ENCODE results near the gene SCNM1. TPM values are rescaled to one million over a fixed set of nuclear protein-coding genes. Genes with fewer than 3 reads are reported as not detected.
A peak's percentile ranks its signal among the peaks of the same experiment; 100 is the strongest.

SCNM1 gene
- total and polyA plus RNA-seq, 2 donors from 2014 or later, result 33.4 to 57.7 TPM

- Histone ChIP-seq H3K27me3 (ENCODE audit: control insufficient read depth, insufficient read depth, low read length) (no peaks in the 10 kb centered on the region), H3K27ac (ENCODE audit: low read depth in 2 of 2, low read length in 2 of 2) (peak within 1 kb of the TSS; percentile 78 to 81), H3K4me3 (ENCODE audit: low read length in 3 of 3) (peak within 1 kb of the TSS; percentile 68 to 84 (median 83)), H3K36me3 (ENCODE audit: control insufficient read depth in 2 of 3, insufficient read depth in 3 of 3, low read length in 3 of 3) (no peaks in the 10 kb centered on the region), H3K9ac (ENCODE audit: low read length in 3 of 3) (peak within 1 kb of the TSS; percentile 65 to 78 (median 73)), H3K4me1 (ENCODE audit: control insufficient read depth in 2 of 3, insufficient read depth in 2 of 3, low read depth in 1 of 3, low read length in 3 of 3) (peaks cover 0 to 33% (median 16%) of the 10 kb centered on the region in 3 donors), H3K9me3 (ENCODE audit: control insufficient read depth in 2 of 3, insufficient read depth in 1 of 3, low read length in 3 of 3) (no peaks in the 10 kb centered on the region)
- FAIRE-seq (no peak), DNase-seq (peak; percentile 95 to 99 (median 96))
- no peak for TF ChIP-seq CTCF (IDR thresholded peaks at IDR 0.05; ENCODE audit: borderline replicate concordance, extremely low read depth, insufficient read depth)
- intact Hi-C loops (cut with DNase I), result no loop called here
These were observed 19.4 kb upstream of the SCNM1 start, which contains the start of gene SEMA6C for GRCh38 chr1:151146412-151147131. Gene SEMA6C, minus strand, starts transcription at chr1:151146631. Its CDS starts 4,010 bp downstream, at chr1:151142621.

- Histone ChIP-seq H3K27me3 (ENCODE audit: control insufficient read depth, insufficient read depth, low read length) (no peaks in the 10 kb centered on the region), H3K9ac (ENCODE audit: low read length in 3 of 3) (peak overlapping the region; percentile 52 to 78 (median 73)), H3K36me3 (ENCODE audit: control insufficient read depth in 2 of 3, insufficient read depth in 3 of 3, low read length in 3 of 3) (no peaks in the 10 kb centered on the region), H3K9me3 (ENCODE audit: control insufficient read depth in 2 of 3, insufficient read depth in 1 of 3, low read length in 3 of 3) (no peaks in the 10 kb centered on the region), H3K4me3 (ENCODE audit: low read length in 3 of 3) (peak overlapping the region; percentile 68 to 83 (median 81)), H3K27ac (ENCODE audit: low read depth in 2 of 2, low read length in 2 of 2) (peak overlapping the region; percentile 78 to 81), H3K4me1 (ENCODE audit: control insufficient read depth in 2 of 3, insufficient read depth in 2 of 3, low read depth in 1 of 3, low read length in 3 of 3) (peaks cover 0 to 33% (median 16%) of the 10 kb centered on the region in 3 donors)
- FAIRE-seq (no peak), DNase-seq (peak in 2 of 5 donors; percentile 59 to 61)
- intact Hi-C loops (cut with DNase I), result no loop called here
- no peak for TF ChIP-seq CTCF (IDR thresholded peaks at IDR 0.05; ENCODE audit: borderline replicate concordance, extremely low read depth, insufficient read depth)
These were observed 18.8 kb upstream of the SCNM1 start for GRCh38 chr1:151147132-151147503.

- Histone ChIP-seq H3K27me3 (ENCODE audit: control insufficient read depth, insufficient read depth, low read length) (no peaks in the 10 kb centered on the region), H3K9me3 (ENCODE audit: control insufficient read depth in 2 of 3, insufficient read depth in 1 of 3, low read length in 3 of 3) (no peaks in the 10 kb centered on the region), H3K4me1 (ENCODE audit: control insufficient read depth in 2 of 3, insufficient read depth in 2 of 3, low read depth in 1 of 3, low read length in 3 of 3) (peaks cover 0 to 28% (median 16%) of the 10 kb centered on the region in 3 donors), H3K27ac (ENCODE audit: low read depth in 2 of 2, low read length in 2 of 2) (peak overlapping the region; percentile 78 to 81), H3K9ac (ENCODE audit: low read length in 3 of 3) (peak overlapping the region in 2 of 3 donors; percentile 73 to 78), H3K36me3 (ENCODE audit: control insufficient read depth in 2 of 3, insufficient read depth in 3 of 3, low read length in 3 of 3) (no peaks in the 10 kb centered on the region), H3K4me3 (ENCODE audit: low read length in 3 of 3) (peak overlapping the region; percentile 68 to 83 (median 81))
- peak; percentile 17 for FAIRE-seq
- intact Hi-C loops (cut with DNase I), result no loop called here
- TF ChIP-seq CTCF (IDR thresholded peaks at IDR 0.05; ENCODE audit: borderline replicate concordance, extremely low read depth, insufficient read depth), result no peak
- peak in 2 of 5 donors; percentile 17 to 62 for DNase-seq
These were observed 18.3 kb upstream of the SCNM1 start for GRCh38 chr1:151147665-151148064.
